HG03520 (cell line): ENCODE measurements around the gene SOBP.

Experiments used
- ATAC-seq: cut with Tn5 transposase; IDR thresholded peaks from one replicate; pipeline ENCODE4 v1.9.1; 2021; ENCODE audit warnings: mild to moderate bottlenecking, moderate library complexity; ENCODE audit not compliant: unreplicated experiment

SOBP gene

DNA sequence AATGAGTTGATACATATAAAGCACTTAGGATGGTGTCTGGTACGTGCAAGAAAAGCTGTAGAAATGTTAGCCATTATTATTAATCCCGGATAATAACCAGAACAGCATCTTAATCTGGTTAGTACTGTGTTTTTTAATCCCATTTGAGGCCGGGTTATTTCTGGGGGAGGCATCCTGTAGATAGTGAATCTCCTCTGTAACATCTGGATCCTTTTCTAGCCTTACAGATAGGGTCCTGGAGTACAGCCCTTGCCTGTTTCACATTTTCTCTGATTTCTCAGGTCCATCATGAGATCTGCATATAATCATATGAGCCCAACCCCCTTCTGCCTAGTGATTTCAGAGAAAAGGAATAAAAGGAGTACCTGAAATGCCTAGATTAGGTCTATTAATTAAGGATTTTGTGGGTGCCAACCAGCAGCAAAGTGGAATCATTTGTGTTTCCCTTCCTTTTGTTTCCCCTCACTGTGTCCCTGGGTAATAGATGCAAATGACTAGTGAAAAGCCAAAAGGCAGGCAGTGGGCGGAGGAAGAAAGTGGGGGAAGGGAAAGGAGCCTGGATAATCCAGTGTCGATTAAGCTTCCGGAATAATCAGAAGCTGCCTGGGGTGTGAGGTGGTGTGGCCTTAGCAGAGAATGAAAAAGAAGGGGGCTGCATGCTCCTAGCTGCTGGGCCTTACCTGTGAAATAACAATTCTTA, 88.9 kb downstream of the SOBP start:
- no peak for ATAC-seq

DNA sequence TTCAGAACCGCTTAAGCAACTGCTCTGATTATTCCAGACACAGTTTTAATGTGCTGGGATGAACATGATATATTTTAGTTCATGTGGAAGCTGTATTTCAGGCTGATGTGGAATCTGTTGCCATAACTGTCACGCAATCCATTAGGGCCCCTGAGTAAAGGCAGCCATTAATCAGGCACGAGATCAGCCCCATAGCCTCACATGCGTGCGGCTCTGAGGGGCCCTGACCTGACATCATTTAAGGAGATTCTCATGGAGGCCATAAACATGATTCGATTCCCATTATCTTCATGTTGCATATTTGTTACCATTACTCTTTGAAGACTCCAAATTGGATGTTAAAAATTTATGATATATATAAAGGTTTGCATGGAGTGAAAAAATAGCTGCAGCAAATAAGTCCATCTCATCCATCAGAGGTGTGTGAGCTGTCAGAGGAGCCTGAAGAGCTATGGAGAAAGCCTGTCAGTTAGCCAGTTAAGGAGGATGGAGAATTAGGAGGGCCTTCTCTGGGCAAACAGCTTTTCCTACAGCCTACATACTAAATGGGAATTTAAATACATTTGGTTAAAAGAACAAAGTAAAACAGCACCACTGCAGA, 89.6 kb downstream of the SOBP start:
- no peak for ATAC-seq

DNA sequence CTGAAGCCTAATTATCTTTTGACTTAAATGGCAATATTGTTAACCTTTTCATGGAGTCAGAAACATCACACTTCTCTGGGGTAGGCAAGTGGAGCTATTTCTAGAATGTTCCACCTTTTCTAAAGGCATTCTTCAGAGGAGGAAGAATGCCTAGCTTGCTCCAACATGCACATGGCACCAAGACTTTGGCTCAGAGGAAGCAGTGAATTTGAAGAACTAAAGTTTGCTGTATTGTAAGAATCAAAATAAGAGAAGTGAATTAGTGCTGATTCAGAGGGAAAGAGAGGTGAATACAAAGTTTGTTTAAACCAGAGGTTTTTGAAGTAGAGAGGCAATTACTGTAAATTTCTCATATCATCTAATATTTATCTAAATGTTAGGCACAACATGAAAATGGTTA, 92.2 kb downstream of the SOBP start:
- ATAC-seq = no peak

DNA sequence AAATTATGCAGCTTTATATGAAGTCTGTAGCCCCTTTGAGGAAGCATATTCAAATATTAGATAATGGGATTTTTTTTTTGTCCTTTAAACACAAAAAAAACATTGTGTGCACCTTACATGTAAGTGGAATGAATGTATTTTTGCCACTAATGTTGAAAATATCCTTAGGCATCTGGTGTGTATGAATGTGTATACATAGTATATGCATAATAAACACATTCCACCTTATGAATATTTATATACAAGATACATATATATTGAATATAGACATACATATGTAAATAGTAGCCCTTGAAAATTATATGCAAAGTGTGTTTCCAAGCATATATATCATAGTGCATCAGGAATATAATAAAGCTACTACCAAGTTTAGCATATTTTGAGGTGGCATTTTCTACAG, 94.8 kb downstream of the SOBP start:
- no peak for ATAC-seq

DNA sequence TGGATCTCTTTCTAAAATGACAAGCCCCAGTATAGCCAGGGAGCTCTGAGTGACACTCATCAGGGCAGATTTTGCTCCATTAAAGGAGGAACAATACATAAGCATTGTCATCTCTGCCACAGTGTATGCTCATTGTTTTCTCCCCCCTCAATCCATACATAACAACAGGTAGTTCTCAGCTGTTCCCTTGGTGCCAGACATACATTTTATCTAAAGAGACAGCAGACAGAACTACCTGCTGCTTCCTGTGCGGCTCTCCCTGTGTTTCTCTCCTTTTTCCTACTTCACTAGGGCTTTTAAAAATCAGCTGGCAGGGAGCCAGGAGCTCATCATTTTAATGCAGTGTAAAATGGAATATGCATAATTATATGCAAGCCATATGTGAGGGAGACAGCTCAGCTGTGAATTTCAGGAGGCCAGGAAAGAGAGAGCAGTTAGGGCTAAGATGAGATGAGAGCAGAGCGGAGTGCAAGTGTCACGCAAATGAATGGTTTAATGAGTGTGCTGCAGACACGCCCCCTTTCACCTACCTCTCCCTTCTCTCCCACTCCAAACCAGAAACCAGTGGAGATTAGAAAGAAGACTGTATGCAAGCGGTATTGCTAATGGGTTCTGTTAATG, 96.0 kb downstream of the SOBP start:
- ATAC-seq = no peak

DNA sequence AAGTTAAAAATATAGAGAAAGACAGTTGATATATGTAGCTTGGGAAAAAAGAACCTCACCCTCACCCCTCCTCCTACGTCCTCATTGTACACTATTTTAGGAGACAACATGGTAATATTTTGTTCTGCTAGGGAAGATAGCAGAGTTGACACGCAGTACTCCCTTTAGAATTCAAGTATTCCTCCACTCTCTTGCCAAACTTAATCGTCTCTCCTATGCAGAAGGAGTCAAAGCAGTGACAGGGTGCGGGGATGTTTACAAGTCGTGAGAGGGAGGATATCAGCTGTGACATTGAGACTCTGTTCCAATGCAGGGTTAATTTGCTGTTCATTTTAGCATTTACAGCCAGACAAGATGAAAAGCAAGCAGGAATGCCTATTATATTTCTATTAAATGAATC, 97.5 kb downstream of the SOBP start:
- no peak for ATAC-seq

DNA sequence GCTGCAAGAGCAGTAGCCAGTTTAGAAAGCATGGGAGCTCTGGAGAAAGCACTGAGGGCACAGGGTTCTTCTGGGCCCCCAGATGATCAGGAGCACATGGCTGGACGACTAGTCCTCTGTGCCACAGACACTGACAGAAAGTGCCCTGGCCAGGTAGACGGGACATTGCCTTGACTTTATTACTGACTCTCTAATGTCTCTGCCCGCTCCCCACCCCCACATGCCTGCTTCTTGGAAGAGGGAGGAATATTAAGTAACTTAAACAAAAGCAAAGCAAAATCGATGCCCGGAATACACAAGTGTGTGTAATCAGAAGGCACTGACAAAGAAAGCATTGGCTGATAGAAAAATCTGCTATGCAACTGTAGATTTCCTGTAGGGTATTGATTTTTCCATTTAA, 99.3 kb downstream of the SOBP start:
- no peak for ATAC-seq

DNA sequence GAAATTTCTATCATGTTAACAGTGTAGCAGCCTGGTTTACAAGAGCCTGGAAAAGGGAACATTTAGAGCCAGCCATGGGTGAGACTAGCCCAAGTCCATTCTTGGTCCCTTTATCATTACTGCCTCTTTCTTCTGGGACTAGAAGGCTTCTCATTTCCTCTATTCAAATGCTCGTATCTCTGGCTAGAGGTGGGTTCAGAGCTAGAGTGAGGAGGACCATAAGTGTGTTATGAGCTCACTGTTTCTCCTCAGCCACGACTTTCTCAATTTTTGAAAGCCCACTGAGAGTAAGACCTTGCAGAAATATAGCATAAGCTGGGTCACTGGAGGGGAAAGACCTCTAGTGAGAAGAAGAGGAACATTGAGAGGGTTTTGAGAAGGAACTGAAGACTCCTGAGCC, 100.0 kb downstream of the SOBP start:
- ATAC-seq = no peak

DNA sequence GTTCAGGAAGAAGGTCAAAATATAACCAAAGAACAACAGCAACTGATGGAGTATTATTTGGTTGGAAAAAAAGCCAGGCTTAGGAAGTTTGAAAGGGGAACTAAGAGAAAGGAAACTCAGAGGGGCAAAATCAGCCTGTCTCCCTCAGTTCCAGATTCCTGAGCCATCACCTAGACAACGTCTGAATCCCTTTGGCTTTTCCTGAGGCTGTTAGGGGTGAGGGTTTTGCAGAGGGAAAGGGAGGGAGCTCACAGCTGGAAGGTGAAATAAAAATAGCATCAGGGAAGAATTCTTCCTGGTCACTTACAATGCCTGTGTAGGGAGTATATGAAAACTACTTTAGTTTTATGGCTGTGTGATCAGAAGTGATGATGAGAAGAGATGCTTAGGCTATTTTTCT, 100.5 kb downstream of the SOBP start:
- ATAC-seq = no peak

DNA sequence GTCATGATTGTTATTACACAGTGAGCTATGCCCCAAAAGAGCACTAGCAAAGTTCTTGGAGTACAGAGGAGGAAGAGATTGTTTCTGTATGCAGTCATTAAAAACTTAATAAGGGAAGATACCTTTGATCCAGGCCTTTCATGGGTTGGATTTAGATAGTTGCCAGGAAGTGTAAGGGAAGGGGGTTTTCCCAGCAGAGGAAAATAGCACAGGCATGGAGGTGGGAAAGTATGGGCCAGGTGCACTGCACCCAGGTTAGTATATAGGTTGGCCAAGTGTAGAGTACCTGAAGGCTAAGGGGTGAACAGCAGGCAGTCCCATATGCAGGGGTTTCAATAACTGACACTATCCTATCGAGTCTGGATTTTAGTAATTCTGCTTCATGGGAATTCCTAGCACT, 101.4 kb downstream of the SOBP start:
- ATAC-seq = no peak

DNA sequence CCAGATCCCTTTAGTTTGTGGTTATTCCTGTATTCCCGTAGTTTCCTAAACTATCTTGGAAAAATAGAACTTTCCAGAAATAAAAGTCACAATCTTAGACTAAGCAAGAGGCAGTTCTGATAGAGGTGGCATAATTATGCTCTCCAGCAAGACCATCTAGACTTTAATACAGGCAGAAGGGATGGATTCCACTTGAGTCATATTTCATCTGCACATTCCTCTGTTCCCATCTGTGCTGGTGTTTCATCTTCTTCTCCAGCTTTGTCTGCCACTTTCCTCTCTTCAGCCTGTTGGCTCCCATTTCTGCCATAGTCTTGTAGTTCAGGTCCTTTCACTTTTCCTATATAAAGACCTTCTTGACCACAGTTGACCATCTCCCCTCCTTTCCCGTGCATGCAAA, 102.9 kb downstream of the SOBP start:
- ATAC-seq = no peak

DNA sequence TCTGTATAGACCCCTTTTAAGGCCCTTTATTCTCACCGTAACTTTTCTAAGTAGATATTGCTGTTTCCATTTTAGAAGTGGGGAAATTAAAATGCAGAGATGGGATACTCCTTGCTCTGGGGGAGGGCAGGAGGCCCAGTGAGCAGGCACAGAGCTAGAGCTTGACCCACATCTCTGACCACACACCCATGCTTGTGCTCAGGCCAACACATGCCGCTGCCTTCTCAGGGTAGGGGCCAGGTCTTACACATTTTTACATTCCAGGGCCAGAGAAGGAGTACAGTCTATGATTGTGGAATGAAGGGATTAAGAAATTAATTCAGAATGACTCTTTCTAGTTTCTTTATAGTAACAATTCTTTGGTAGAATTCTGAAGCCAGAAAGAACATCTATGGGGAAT, 104.8 kb downstream of the SOBP start:
- no peak for ATAC-seq

DNA sequence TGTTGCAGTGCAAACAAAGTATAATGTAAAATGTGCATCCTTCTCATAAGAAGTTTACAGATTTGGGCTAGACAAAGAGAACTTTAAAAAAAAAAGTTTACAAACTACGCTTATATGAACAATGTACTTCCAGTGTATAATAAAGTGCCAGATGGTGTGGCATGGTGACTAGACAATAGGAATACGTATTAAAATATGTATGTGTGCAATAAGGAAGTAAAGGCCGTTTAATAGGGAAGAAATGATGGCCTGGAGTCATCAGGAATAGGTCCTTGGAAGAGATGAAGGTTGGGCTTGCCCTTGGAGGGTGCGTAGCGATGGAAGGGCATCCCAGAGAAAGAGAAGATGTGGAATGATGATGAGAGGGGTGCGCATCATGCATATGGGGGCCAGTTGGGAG, 108.2 kb downstream of the SOBP start:
- ATAC-seq = no peak

DNA sequence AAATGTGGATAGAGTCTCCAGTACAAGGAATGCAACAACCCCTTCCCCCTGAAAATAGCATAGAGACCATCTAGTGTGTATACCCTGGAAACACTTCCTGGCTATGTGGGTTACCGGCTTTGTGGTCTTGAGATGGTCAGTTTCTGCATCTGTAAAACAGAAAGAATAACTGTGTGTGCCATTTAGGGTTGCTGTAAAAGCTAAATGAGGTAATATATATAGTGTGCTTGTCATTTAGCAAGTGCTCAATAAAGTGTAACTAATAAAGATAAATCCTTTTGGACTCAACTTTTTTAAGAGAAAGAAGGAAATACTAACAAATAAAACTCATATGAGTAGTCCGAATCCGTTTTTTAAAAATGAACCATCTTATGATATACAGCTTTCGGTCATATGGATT, 109.1 kb downstream of the SOBP start:
- ATAC-seq = no peak

DNA sequence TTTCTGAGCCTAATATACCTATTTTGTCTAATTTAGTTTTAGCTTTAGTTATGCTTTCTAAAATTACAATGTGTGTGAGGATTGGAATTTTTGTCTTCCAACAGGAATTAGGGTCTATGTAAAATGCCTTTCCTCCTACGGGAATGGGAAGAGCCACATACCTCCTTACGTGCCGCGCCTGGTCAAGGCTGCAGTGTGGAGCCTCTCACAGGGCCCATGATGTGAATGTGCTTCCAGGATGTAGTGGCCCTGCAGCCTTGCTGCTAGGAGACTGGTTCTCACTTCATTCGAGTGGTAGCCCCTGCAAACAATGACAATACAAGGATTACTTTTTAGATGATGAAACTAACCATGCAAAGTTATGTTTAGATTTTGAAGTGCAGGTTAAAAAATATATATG, 110.2 kb downstream of the SOBP start:
- ATAC-seq = no peak

DNA sequence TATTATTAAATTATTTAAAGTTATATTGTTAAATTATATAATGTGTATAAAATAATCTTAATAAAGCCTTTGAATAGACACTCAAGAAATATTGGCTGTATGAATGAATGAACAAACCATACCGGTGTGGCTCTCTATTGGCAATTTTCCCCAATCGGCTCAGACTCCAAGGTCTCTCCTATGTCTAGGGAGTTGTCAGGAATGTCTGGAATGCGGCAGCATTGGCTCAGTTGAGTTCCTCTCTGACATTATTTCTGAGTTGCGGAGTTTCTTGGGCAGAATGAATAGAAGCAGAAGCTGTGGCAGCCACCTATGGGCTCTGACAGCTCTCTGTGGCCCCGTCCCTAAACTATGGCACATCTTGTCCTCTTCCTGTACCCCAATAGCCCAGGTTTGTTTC, 111.0 kb downstream of the SOBP start:
- ATAC-seq = no peak

DNA sequence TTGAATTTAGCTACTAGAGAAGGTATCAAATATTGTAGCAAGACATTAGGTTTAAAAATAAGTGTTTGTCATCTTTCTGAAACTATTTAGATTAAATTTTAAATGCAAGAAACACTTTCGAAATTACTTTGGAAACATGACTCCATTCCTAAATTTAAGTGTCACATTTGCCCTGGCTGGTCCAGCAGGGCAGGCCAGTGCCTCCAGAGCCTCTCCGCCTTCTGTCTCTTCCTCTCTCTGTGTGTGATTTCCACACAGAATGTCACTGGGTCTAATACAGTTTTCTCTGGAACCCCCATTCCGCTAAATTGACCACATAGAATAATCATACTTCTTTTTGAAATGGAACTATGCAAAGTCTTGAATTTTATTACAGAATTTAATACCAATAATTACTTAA, 111.5 kb downstream of the SOBP start:
- no peak for ATAC-seq

DNA sequence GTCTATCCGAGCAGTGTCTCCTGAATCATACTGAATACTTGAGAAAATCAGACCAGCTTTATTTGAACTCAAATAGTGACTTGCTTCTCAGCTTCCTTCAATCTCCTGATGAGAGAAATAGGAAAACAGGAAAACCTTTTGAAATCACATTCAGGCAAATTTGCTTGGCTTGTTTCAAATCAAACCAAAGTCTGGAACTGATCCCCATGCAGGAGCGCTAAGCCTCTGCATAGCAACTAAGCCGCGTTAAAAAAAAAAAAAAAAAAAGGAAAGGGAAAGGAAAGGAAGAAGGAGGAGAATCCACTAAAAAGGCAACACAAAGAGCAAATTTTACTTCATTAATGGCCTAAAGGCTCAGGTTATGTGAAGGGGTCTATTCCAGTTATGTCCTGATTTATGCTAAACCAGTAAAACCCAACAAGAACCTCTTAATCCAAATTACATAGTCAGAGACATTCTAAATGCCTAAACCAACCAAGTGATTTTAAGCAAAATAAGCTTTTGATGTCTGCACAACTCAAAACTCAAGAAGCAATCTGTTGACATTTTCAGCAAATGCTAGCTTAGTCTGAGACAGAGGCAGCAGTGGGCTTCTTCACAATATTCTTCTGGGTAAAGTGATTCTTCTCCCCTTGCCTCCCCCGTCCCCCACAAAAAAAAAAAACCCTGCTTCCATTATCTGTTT, 112.5 kb downstream of the SOBP start:
- ATAC-seq = no peak

DNA sequence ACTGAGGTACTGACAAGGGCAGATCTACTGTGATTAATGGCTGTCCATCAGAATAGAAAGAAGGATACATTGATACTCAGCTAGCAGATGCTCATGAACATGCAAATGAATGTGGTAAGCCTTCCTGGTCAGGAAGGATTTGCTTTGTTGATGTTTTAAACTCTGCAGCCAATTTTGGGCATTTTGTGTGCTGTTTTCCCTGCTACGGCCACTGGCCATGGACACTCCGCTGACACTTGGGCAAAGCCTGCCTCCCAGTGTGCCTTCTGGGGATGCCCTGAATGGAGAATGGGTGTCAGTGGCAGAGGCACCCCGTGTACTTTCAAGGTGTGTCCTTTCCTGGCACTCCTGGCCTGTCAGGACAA, 113.1 kb downstream of the SOBP start:
- no peak for ATAC-seq

DNA sequence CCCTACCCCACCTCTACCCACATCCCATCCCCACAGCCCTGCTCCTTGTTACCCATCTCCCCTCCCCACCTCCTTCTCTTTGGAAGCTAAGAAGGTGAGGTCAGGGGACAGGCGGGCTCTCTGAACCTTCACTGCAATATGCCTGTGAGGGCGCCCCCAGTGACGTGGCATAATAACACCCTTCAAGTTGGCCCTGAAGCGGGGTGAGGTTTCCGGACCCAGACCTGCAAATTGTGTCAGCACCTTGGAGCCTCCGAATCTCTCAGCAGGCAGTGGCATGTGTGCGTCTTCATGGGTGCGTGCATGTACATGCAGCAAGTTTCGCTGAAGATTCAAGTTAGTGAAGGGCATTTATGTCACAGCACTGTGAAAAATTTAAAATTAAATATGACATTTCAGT, 114.6 kb downstream of the SOBP start:
- no peak for ATAC-seq

DNA sequence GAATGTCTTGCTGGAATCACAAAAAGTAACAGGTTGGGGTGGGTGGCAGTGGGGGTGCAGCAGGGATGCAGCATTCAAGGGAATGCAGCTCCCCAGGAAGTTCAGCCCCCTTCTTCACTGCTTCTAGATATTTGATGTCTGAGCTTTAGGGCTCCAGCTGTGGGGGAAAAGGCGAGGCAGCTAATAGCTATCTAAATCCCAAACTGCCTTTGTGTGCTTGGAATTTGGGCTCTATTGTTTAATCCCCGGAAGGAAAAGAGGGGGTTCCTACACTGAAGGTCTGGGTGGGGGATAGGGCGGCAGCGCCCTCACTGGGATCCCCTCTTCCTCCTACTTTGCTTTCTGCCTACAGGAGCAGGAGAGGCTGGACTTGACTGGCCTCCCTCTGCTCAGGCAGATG, 116.5 kb downstream of the SOBP start:
- no peak for ATAC-seq

DNA sequence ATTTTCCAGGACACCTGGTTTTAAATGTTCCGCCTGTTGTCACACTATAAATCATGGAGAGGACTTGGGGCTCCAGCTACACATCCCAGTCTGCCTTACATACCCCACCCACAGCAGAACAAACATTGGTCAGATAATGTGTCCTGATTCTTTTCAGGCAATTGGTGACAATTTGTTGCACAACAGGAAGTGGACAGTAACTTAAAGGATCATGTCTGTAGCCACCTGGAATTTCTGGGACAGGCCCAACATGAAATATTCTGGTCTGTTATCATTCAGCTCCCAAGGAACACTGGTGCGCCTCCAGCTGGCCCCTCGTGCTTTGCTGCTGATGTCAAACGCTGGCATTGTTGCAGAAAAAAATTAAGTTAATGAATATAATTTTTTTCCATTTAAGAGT, 117.2 kb downstream of the SOBP start:
- ATAC-seq = no peak
